ENCODE measurements around the gene PAK5. TPM values are rescaled to one million over a fixed set of nuclear protein-coding genes. Genes with fewer than 3 reads are reported as not detected.

The PAK5 gene
- total RNA-seq, 2 experiments from 2014 or later: not detected

- no peak overlapping the region for H3K4me3 ChIP-seq (ENCODE audit: low read length)
- Mint-ChIP-seq H3K9me3 (peaks cover 11% of the 10 kb centered on the region), H3K36me3 (ENCODE audit: low read depth) (no peaks in the 10 kb centered on the region), H3K4me1 (ENCODE audit: low read depth) (no peaks in the 10 kb centered on the region), H3K27ac (no peak overlapping the region), H3K27me3 (no peaks in the 10 kb centered on the region), H3K4me3 (no peak overlapping the region)
- H3K9me3 ChIP-seq (ENCODE audit: control insufficient read depth in 1 of 2, insufficient read depth in 1 of 2, low read length in 2 of 2): no peaks in the 10 kb centered on the region
- ChIA-PET POLR2A (no interaction called here), CTCF (no interaction called here)
- H3K4me1 ChIP-seq (ENCODE audit: insufficient read depth, low read length): no peaks in the 10 kb centered on the region
- no peaks in the 10 kb centered on the region for H3K27me3 ChIP-seq (ENCODE audit: control insufficient read depth in 1 of 2, insufficient read depth in 2 of 2, low read length in 2 of 2)
- no peak overlapping the region for H3K27ac ChIP-seq (ENCODE audit: low read depth in 1 of 2, low read length in 2 of 2)
- no peak for ATAC-seq (ENCODE audit: poor library complexity)
- intact Hi-C loops (cut with DNase I, micrococcal nuclease): no loop called here
- no peak for TF ChIP-seq CTCF (IDR thresholded peaks at IDR 0.05)
- H3K36me3 ChIP-seq (ENCODE audit: insufficient read depth, low read length): no peaks in the 10 kb centered on the region
- DNase-seq: no peak
These were observed 44.0 kb downstream of the PAK5 start for GRCh38 chr20:9794831-9795230.

GRCh38 chr20:9792674-9793073 lies 46.2 kb downstream of the PAK5 start:
- H3K4me3 Mint-ChIP-seq: no peak overlapping the region
- no peaks in the 10 kb centered on the region for H3K27me3 Mint-ChIP-seq
- Histone ChIP-seq H3K4me3 (ENCODE audit: low read length) (no peak overlapping the region), H3K36me3 (ENCODE audit: insufficient read depth, low read length) (no peaks in the 10 kb centered on the region), H3K27me3 (ENCODE audit: control insufficient read depth in 1 of 2, insufficient read depth in 2 of 2, low read length in 2 of 2) (no peaks in the 10 kb centered on the region), H3K4me1 (ENCODE audit: insufficient read depth, low read length) (no peaks in the 10 kb centered on the region), H3K9me3 (ENCODE audit: control insufficient read depth in 1 of 2, insufficient read depth in 1 of 2, low read length in 2 of 2) (no peaks in the 10 kb centered on the region), H3K27ac (ENCODE audit: low read depth in 1 of 2, low read length in 2 of 2) (no peak overlapping the region)
- DNase-seq (no peak), ATAC-seq (ENCODE audit: poor library complexity) (no peak)
- intact Hi-C loops (cut with DNase I, micrococcal nuclease): no loop called here
- no peaks in the 10 kb centered on the region for H3K4me1 Mint-ChIP-seq (ENCODE audit: low read depth)
- CTCF ChIA-PET: no interaction called here
- peaks cover 6% of the 10 kb centered on the region for H3K9me3 Mint-ChIP-seq
- H3K27ac Mint-ChIP-seq: no peak overlapping the region
- POLR2A ChIA-PET: no interaction called here
- no peak for TF ChIP-seq CTCF (IDR thresholded peaks at IDR 0.05)
- no peaks in the 10 kb centered on the region for H3K36me3 Mint-ChIP-seq (ENCODE audit: low read depth)

GRCh38 chr20:9789131-9789530 lies 49.7 kb downstream of the PAK5 start:
- Histone ChIP-seq H3K9me3 (ENCODE audit: control insufficient read depth in 1 of 2, insufficient read depth in 1 of 2, low read length in 2 of 2) (no peaks in the 10 kb centered on the region), H3K36me3 (ENCODE audit: insufficient read depth, low read length) (no peaks in the 10 kb centered on the region), H3K4me1 (ENCODE audit: insufficient read depth, low read length) (no peaks in the 10 kb centered on the region), H3K27me3 (ENCODE audit: control insufficient read depth in 1 of 2, insufficient read depth in 2 of 2, low read length in 2 of 2) (no peaks in the 10 kb centered on the region), H3K4me3 (ENCODE audit: low read length) (no peak overlapping the region), H3K27ac (ENCODE audit: low read depth in 1 of 2, low read length in 2 of 2) (no peak overlapping the region)
- Mint-ChIP-seq H3K36me3 (ENCODE audit: low read depth) (no peaks in the 10 kb centered on the region), H3K27ac (no peak overlapping the region), H3K9me3 (peaks cover 2% of the 10 kb centered on the region), H3K4me3 (no peak overlapping the region), H3K4me1 (ENCODE audit: low read depth) (no peaks in the 10 kb centered on the region), H3K27me3 (no peaks in the 10 kb centered on the region)
- intact Hi-C loops (cut with DNase I, micrococcal nuclease): no loop called here
- no peak for TF ChIP-seq CTCF (IDR thresholded peaks at IDR 0.05)
- DNase-seq: no peak
- ATAC-seq (ENCODE audit: poor library complexity): no peak
- POLR2A ChIA-PET: no interaction called here
- CTCF ChIA-PET: no interaction called here

Data from CD4-positive, alpha-beta T cell (primary cell).